NCI-H226 (cell line): ENCODE data around the gene EPN1.

Experiments used
- DNase-seq: peaks from one replicate; pipeline ENCODE4 v3.0.0-alpha.2; 2015

The EPN1 gene

DNA sequence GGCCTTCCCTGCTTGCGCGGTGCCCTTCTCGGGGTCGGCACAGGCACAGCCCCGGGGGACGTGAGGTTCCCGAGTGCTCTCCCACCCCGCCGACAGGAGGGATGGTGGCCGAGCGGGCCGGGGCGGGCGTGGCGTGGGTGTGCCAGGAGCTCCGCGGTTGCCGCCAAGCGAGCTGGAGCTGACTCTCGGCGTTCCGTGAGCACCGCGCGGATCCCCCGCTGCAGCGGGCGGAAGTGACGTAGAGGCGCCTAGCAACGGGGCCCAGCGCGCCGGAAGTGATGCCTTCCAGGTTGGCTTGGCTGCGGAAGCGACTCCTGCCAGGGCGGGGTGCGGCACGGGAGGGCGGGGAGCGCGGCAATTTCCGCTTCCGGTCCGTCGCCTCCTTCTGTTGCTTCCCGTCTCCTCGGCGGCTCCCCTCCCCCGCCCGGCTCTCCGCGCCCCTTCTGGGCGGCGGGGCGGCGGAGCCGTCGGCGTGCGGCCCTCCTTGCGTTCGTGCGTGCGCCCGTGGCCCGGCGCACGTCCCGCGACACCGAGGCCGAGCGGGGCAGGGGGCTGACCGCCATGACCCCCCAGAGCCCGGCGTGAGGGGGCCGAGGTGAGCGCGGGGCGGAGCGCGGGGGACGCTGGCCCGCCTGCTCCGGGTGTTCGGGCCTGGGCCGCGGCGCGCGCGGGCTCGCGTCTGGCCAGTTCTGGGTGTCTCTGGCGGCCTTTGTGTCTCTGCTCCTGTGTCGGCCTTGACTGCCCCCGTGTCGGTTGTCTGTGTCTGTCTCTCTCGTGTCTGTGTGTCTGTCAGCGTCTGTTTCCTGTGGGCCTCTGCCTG, at the start of gene EPN1:
EPN1 (plus strand) TSS at position 386 of the 820 bp plus-strand sequence. CDS start 3,402 bp downstream, outside the sequence.
- peak; percentile 99 for DNase-seq

DNA sequence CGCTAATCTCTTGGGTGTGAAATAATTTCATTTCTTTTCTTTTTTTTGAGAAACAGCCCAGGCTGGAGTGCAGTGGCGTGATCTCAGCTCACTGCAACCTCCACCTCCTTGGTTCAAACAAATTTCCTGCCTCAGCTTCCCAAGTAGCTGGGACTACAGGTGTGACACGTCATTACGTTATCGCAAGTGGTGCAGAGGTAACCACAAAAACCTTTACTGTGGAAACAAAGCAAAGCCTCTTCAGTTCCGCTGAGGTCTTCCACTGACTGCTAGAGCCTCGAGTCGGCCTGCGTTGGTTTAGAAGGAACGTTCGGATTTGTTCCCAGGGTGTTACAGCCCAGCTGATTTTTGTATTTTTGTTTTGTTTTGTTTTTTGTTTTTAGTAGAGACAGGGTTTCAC, 48.7 kb upstream of the EPN1 start:
- no peak for DNase-seq

DNA sequence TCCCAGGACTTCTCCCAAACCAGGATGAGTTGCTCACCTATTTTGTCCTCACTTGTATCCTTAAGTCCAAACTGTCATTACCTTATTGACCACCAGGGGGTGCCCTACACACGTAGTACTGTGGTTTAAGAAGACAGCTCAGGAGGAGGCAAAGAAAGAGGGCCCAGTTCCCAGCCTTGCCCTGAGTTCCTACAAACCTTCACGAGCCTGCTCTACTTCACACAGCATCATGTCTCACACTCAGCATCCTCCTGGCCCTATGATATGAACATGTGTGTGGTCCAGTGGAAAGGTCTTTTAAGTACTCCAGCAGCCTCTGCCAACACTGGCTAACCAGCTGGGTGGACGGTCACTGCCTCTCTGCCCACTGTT, 42.6 kb upstream of the EPN1 start:
- peak; percentile 79 for DNase-seq

DNA sequence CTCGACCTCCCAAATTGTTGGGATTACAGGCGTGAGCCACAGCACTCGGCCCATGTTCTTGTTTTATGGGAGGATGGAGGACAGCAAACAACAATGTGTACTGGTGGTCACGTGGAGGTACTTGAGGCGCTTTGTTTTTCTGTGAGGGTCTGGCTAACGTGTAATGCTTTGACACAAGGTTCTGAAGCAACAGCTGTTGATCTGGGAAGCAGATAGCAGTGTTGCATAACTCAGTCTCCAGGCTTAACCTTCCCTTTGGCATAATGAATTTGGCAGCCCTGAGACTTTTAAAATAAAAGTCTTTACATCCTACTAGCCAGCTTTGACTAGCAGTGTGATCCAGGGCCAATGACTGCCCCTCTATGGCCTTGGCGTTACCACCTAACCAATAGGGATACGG, 41.2 kb upstream of the EPN1 start:
- DNase-seq, result no peak

DNA sequence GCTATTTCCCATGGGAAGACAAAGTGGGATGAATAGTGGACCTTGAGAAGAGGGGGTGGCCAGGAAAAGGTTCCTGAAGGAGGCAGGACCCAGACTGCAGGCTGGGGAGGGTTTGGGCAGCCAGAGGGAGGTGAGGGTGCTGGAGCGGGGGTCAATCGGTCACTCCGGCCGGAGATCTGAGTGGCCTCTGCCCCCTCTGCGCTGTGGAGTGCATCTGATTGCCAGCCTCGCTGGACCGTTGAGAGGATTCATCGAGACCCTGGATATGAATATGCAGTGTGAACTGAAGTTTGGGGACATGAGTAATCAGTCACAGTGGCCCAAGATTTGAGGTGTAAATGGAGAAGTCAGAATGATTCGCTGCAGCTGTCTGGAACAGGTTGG, 39.7 kb upstream of the EPN1 start:
- no peak for DNase-seq

DNA sequence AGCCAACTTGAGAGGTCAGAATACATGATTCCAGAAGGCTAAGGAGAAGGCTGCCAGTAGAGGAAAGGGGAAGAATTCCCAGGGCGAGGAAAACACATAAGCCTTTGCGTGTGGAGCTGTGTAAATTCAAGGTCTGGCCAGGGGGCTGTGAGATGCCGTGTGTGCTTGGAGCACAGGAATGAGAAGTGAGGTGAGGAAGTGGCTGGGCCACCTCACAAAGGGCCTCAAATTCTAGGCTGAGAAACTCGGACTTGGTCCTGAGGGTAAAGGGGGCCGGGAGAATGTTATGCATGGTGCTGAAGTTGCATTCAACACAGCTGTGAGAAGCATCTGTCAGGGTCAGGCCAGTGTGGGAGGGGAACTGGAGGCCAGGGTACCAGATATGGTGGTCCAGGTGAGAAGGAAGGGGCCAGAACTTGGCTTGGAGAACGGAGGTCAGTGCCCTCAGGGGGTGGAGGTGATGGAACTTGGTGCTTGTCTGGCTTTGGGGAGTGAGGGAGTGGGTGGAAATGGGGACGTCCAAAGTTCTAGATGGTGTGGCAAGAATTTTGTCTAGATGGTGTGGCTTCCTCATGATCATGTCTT, 39.1 kb upstream of the EPN1 start:
- DNase-seq, result no peak

DNA sequence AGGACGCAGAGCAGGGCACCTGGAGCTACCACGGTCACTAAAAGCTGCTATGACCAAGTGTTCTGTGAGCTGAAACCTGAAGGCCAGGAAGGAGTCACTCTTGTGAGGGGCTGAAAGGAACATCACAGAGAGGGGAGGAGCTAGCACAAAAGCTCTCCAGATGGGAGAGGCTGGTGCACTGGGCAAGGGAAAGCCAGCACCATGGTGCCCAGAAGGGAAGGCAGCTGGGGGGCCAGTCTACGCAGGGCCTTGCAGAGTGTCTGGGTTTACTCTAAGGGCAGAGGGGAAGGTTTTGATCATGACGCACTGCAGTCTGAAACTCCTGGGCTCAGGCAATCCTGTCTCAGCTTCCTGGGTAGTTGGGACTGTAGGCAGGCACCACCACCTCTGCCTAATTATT, 38.3 kb upstream of the EPN1 start:
- DNase-seq, result no peak

DNA sequence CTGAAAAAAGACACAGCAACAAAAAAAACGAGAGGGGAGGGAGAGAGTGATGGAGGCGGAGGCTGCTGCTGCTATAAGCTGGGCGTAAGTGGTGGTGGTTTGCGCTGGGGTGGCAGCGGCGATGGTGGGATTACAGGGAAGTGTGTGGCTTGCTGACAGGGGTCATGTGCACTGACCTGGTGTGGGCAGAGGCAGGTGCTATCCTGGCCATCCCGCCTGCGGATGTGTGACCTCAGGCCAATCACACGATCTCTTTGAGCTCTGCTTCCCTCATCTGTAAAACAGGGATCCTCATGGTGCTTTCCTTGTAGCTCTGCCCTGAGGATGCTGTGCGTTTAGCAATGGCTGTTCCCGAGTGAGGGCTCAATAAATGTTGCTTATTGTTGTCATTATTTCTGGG, 37.5 kb upstream of the EPN1 start:
- no peak for DNase-seq

DNA sequence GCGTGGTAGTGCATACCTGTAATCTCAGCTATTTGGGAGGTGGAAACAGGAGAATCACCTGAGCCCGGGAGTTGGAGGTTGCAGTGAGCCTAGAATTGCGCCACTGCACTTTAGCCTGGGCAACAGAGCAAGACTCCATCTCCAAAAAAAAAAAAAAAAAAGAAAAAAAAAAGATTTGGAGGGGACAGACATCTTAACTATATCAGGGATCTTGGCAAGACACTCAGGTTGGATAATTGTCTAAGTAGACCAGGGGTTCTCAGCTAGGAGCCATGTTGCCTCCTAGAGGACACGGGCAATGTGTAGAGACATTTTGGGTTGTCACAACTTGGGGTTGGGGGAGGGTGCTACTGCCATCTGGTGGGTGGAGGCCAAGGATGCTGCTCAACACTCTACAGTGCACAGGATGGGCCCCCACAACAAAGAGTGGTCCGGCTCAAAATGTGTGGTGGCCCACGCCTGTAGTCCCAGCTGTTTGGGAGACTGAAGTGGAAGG, 36.1 kb upstream of the EPN1 start:
- no peak for DNase-seq

DNA sequence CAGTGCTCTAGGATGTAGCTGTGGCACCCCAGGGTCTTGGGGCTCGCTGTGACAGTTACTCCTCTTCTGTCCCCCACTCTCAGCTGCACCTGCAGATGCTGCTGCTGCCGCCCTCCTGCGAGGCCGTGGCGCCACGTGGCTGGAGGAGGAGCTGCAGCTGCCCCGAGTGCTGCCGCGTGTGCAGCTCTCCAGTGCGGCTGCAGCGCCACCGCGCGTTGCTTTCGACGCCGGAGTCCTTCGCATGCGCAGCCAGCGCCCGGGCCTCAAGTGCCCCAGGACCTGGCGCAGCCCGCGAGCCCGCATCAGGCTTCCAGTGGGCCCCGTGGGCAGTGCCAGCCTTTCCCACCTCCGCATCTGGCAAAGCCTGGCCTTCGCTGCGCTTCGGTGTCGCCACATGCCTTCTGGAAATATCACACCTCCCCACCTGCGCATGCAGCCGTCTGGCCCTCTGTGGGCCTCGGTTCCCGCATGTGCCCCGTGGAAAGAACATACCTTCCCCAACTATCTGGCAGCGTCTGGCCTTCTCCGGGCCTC, 34.9 kb upstream of the EPN1 start:
- DNase-seq, result peak; percentile 54

DNA sequence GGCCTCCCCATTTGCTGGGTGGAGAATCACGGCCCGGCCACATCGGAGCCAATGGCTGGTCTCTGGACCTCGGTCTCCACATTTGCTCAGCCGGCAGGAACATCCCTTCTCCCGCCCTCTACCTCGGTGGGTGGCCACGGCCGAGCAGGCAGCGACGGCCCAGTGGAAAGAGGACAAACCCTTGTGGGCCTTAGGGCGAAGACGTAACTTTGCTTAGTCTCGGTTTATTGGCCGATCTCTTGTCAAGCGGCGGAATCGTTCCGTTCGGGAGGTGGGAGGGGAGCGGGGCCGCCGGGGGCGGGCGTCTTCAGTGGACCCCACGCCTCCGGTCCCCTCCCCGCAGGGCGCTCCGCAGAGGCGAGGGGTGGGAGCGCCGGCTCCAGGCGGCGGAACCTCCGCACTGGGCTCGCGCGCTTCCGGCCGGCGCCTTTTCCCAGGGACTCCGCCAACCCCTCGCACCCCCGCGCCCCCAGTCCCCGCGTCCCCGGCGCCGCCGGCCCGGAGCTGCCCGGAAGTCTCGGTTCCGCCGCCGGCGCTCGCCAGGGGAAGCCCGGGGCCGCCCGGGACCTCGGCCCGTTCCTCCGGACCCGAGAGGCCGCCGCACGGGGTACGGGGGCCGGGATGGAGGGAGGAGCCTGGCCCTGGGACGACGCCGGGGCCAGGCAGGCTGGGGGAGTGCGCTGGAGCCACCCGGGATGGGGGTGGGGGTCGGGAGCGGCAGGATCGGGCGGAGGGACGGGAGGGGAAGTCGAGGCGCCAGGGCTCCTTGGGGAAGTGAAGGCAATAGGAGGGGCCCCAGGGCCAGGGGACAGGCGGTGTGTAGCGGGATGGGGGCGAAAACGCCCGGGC, 34.2 kb upstream of the EPN1 start, which contains the start of gene ZNF580:
ZNF580 (plus strand) TSS at position 426 of the 849 bp plus-strand sequence. CDS start 1,507 bp downstream, outside the sequence.
- DNase-seq, result peak; percentile 80

DNA sequence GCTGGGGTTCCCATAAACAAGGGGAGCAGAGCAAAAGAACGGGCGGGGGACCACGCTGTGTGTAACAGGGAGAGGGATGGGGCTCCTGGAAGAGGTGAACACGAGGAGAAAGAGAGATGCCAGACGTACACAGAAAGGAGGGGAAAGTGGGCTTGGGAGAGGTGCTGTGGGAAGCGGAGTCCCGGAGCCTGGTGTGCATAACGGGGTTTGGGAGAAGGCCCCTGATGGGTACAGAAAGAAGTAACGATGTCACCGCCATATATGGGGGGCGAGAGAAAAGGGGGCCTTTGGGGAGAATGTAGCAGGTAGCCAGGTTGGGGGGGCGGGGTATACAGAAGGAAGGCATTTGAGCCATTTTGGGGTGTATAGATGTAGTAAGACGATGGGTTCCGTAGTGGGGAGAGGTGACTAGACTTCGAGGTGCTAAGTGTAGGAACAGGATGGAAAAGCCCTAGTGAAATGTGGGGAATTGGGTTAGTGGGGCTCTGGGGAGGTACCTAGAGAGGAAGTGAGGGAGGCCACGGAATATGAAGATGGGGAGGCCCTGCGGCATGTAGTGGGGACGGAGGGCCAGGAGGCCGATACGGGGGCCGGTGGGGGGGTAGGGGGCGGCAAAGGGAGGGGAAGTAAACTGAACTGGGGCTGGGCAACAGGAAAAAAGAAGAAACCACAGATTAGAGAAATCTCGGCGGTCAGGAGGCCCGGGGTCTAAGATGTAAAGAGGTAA, 33.4 kb upstream of the EPN1 start:
- DNase-seq, result peak; percentile 43

DNA sequence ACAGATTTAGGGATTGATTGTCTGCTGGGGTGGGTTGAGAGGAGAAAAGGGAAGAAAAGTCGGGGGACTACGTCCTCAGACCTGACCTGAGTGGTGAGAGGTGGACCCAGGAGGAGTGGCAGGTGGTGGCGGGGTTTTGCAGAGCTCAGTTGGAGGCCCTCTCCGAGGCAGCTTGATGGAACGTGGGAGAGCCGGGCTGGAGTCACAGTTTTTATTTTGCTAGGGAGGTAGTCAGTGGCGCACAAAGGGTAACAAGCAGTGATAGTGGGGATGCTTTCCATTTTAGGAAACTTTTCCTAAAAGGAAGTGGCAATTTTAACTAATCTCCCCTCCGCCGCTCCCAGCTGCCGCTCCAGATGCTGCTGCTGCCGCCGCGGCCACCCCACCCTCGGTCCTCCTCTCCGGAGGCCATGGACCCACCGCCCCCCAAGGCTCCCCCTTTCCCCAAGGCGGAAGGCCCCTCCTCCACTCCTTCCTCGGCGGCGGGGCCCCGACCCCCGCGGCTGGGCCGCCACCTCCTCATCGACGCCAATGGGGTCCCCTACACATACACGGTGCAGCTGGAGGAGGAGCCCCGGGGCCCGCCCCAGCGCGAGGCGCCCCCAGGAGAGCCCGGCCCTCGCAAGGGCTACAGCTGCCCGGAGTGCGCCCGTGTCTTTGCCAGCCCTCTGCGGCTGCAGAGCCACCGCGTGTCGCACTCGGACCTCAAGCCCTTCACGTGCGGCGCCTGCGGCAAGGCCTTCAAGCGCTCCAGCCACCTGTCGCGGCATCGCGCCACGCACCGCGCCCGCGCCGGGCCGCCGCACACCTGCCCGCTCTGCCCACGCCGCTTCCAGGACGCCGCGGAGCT, 32.6 kb upstream of the EPN1 start:
- DNase-seq, result no peak

DNA sequence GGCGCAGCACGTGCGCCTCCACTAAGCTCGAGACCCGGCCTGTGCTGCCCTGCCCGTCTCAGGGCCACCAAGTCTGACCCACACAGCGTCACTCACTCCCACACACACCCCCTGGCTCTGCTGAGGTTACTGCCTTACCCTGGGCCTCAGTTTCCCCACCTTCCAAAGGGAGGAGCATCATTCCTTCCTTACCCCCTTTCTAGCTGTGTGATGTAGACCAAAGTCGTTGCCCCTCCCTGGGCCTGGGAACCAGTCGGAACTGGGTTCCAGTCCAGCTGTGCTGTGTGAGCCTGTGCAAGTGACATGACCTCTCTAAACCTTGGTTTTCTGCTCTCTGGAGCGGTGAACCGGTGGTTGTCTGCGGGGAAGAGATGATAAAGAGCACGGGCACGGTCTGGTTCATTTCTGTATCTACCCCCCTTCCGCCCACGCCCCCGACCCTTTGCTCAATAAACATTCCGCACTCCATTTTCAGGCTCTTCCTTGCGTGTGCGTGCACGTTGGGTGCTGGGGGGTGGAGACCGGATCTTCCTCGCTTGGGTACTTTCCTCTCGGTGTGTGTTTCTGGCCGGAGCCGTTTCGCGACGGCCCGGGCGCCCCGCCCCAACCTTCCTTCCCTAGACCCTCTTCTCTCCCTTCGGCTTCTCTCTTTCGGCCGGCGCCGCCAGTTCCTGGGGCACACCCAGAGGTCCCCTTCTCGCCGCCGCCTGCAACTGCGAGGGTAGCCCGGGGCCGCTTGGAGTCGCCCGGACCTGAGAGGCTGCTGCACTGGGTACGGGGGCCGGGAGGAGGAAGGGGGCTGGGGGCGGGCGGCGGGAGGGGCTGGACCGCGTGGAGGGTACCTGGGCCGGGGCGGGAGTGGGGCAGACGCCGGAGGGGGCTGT, 31.8 kb upstream of the EPN1 start, which contains the start of gene ZNF581:
ZNF581 (plus strand) TSS at position 647 of the 884 bp plus-strand sequence. CDS start 923 bp downstream, outside the sequence.
- peak; percentile 85 for DNase-seq

DNA sequence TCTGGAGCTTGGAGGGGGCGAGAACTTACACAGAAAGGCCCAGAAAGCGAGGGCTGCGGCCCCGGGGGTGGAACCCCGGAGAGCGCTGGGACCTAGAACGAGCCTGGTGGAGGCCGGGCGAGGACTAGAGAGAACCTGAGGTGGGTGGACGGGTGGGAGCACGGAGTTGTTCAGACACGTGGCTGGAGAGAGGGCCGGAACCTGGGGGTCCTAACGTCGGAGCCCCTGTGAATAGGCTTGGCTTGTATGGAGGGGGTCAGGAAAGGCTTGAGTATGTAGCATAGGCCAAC, 31.2 kb upstream of the EPN1 start:
- no peak for DNase-seq

DNA sequence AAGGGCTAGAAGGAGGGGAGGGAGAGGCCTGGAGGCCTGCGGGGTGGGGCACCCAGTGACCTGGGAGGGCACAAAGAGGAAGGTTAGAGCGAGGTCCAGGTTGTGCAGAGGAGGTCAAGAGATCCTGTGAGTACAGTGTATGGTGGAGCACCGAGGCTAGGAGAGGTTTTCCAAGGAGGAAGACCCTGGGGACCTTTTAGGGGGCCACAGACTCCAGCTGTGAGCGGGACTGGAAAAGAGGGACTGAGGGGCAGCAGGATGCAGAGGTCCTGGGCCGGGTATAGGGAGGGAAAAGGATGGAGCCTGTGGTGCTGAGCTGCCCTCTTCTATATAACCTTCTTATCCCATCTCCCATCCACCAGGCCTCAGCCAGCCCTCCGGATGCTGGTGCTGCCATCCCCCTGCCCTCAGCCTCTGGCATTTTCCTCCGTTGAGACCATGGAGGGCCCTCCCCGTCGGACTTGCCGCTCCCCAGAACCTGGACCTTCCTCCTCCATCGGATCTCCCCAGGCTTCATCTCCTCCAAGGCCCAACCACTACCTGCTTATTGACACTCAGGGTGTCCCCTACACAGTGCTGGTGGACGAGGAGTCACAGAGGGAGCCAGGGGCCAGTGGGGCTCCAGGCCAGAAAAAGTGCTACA, 30.7 kb upstream of the EPN1 start:
- DNase-seq, result no peak

DNA sequence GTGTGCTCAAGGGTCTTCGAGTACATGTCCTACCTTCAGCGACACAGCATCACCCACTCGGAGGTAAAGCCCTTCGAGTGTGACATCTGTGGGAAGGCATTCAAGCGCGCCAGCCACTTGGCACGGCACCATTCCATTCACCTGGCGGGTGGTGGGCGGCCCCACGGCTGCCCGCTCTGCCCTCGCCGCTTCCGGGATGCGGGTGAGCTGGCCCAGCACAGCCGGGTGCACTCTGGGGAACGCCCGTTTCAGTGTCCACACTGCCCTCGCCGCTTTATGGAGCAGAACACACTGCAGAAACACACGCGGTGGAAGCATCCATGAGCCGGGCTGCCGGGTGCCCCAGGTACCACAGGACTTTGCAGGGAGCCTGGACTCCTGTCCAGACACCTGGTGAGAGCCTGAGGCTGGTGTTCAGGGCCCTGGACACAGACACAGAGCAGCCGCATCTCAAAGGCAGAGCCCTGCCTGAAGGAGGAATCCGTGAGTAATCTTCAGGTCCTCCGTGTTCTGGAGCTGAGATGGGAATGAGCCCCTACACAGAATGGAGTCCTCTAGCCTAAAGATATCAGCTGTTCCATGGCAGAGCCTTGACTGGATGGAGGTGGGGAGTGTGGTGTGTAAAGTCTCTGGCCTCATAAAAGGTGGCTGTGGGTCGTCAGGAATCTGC, 30.0 kb upstream of the EPN1 start:
- no peak for DNase-seq

DNA sequence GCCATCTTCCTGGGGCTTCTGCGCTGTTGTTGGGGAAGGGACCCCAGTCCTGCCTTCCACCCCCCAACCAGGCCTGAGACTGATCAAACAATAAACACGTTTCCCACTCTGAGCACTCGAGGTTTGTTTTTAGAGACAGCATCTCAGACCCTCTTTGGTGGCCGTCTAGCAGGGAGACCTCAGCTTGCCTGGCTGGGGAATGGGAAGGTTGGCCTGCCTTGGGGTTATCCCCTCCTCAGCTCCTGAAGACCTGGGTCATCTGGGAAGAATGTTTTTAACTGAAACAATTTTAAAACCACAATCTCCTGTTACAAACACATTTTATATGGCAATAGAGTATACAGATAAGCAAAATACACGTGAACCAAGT, 29.5 kb upstream of the EPN1 start:
- no peak for DNase-seq
